PC-9 (cell line): ENCODE measurements around the gene CSGALNACT2.

Experiments used
- EZH2 ChIP-seq: fragments of 200-600 bp; sonication (generic); IDR thresholded peaks from 2 replicates; pipeline ENCODE4 v1.8.0; 2017; ENCODE audit warnings: antibody characterized with exemption, low read depth
- TF ChIP-seq, protein P1 (sequence below): fragments of 200-600 bp; sonication (generic); conservative IDR thresholded peaks from 2 replicates; pipeline ENCODE4 v1.6.1; 2017; ENCODE audit warnings: mixed run types, antibody characterized with exemption, mild to moderate bottlenecking, moderate library complexity

DNA sequence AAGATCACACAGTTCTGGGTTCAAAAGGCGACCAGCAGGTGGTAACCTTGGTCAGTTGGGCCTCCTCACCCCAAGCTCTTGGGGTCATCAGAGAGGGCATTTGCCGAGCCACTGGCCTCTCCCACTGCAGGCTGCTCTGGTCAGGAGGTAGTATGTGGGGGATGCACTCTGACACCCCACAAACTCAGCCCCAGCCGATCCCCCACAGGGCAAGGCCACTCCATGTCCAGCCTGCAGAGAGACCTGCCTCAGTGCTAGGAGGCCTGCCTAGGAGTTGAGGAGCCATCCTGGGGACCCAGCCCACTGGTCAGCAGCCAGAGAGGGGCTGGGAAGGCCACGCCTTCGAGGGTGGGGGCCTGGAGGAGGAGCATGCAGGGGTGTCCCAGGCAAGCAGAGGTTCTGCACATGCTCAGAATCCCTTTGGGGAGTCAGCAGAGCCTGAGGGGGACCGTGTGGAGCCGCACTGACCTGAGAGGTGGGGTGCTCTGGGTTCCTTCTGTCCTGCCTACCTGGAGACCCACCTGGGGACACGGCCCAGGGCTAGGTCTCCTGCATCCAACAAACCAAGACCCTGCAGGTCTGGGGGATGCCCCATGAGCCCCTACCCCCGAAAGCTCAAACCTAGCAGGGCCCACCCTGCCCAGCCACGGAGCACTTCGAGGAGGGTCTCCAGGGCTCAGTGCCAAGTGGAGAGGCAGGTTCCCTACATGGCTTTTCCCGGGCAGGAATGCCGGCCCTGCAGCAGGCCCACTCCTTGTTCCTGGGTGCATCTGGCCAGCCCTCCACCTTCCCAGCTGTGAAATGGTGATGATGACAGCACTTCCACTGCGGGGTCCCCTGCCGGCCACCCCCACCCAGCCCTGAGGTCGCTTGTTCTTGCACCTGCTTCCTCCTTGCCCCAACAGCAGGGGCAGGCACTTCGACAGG lies 70.2 kb downstream of the CSGALNACT2 start:
- TF ChIP-seq, protein P1, sequence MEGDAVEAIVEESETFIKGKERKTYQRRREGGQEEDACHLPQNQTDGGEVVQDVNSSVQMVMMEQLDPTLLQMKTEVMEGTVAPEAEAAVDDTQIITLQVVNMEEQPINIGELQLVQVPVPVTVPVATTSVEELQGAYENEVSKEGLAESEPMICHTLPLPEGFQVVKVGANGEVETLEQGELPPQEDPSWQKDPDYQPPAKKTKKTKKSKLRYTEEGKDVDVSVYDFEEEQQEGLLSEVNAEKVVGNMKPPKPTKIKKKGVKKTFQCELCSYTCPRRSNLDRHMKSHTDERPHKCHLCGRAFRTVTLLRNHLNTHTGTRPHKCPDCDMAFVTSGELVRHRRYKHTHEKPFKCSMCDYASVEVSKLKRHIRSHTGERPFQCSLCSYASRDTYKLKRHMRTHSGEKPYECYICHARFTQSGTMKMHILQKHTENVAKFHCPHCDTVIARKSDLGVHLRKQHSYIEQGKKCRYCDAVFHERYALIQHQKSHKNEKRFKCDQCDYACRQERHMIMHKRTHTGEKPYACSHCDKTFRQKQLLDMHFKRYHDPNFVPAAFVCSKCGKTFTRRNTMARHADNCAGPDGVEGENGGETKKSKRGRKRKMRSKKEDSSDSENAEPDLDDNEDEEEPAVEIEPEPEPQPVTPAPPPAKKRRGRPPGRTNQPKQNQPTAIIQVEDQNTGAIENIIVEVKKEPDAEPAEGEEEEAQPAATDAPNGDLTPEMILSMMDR, result no peak
- TF ChIP-seq EZH2, result no peak
